H1 (cell line): Measurements from ENCODE around the gene SETD9. TPM values are rescaled to one million over a fixed set of nuclear protein-coding genes. Genes with fewer than 3 reads are reported as not detected.

Experiments
- CTCF ChIA-PET: fragments of 300-600 bp; sonication (Branson Sonifier 250); formaldehyde crosslinking; loops from one replicate; lab custom pipeline; 2021; ENCODE audit not compliant: partially characterized antibody; lab: Charles Lee
- POLR2A ChIA-PET: fragments of 300-600 bp; sonication (Branson Sonifier 250); formaldehyde crosslinking; loops from one replicate; lab custom pipeline; 2021; ENCODE audit warnings: inconsistent platforms; ENCODE audit not compliant: partially characterized antibody; lab: Charles Lee
- DNase-seq, 2 experiments: peaks; one replicate each; pipeline versions ENCODE4 v3.0.0 to v3.0.0-alpha.2; 2010 to 2022; ENCODE audit warnings: low spot score in 2 of 2, low read depth in 1 of 2, mixed read lengths in 1 of 2
- FAIRE-seq: peaks from 2 replicates; lab custom pipeline; 2011; peaks lifted over from hg19 to GRCh38; lab: Jason Lieb, UNC
- H2AFZ ChIP-seq: 2 replicates; pipeline ENCODE4 v1.8.1; 2012; ENCODE audit warnings: low read length, inconsistent platforms
- H2AK5ac ChIP-seq: 2 replicates; pipeline ENCODE4 v1.6.1; 2013; ENCODE audit warnings: low read depth, low read length
- H2BK120ac ChIP-seq: replicated peaks from 2 replicates; pipeline ENCODE3; 2013; ENCODE audit warnings: low read depth, low read length, inconsistent platforms
- H2BK12ac ChIP-seq: 2 replicates; pipeline ENCODE4 v1.6.1; 2013; ENCODE audit warnings: low read depth, low read length
- H2BK15ac ChIP-seq: 2 replicates; pipeline ENCODE4 v1.6.1; 2013; ENCODE audit warnings: low read length
- H2BK20ac ChIP-seq: 2 replicates; pipeline ENCODE4 v1.6.1; 2013; ENCODE audit warnings: low read length
- H2BK5ac ChIP-seq: 2 replicates; pipeline ENCODE4 v1.6.1; 2013; ENCODE audit warnings: low read depth, low read length
- H3K14ac ChIP-seq: 2 replicates; pipeline ENCODE4 v1.6.1; 2013; ENCODE audit warnings: inconsistent platforms; ENCODE audit not compliant: insufficient read length
- H3K18ac ChIP-seq: 2 replicates; pipeline ENCODE4 v1.6.1; 2013; ENCODE audit warnings: low read length; ENCODE audit errors: extremely low read depth
- H3K23ac ChIP-seq: 2 replicates; pipeline ENCODE4 v1.6.1; 2013; ENCODE audit warnings: inconsistent platforms; ENCODE audit not compliant: insufficient read length
- H3K23me2 ChIP-seq: 2 replicates; pipeline ENCODE4 v1.6.1; 2013; ENCODE audit warnings: low read depth, low read length
- H3K27ac ChIP-seq: 2 replicates; pipeline ENCODE4 v1.6.1; 2011; ENCODE audit warnings: low read depth, low read length, inconsistent platforms
- H3K27me3 ChIP-seq, 4 experiments: replicated peaks in 1 of 4; 1 replicate in 1 of 4; 2 replicates in 3 of 4; pipeline versions ENCODE4 v1.6.1 to v1.8.1; 2011 to 2013; ENCODE audit warnings: low read length in 3 of 4, mild to moderate bottlenecking in 3 of 4, inconsistent platforms in 2 of 4, mixed read lengths in 2 of 4, moderate library complexity in 1 of 4; ENCODE audit not compliant: control insufficient read depth in 3 of 4, insufficient read depth in 3 of 4; ENCODE audit errors: extremely low read depth in 1 of 4
- H3K36me3 ChIP-seq, 4 experiments: 2 replicates each; pipeline versions ENCODE4 v1.6.1 to v1.8.1; 2011 to 2013; ENCODE audit warnings: mild to moderate bottlenecking in 4 of 4, low read length in 3 of 4, moderate library complexity in 2 of 4, control low read depth in 1 of 4, inconsistent platforms in 1 of 4; ENCODE audit not compliant: insufficient read depth in 4 of 4, control insufficient read depth in 2 of 4
- H3K4ac ChIP-seq: replicated peaks from 2 replicates; pipeline ENCODE3; 2013; ENCODE audit warnings: low read length, low read depth, mixed read lengths, inconsistent platforms; ENCODE audit not compliant: insufficient read length
- H3K4me1 ChIP-seq, 4 experiments: replicated peaks in 1 of 4; 1 replicate in 1 of 4; 2 replicates in 3 of 4; pipeline versions ENCODE4 v1.6.1 to v1.8.1; 2011 to 2013; ENCODE audit warnings: low read length in 3 of 4, inconsistent platforms in 2 of 4, mixed read lengths in 1 of 4; ENCODE audit not compliant: insufficient read depth in 4 of 4, control insufficient read depth in 3 of 4
- H3K4me2 ChIP-seq, 2 experiments: 2 replicates each; pipeline versions ENCODE4 v1.6.1 to v1.8.1; 2011 to 2013; ENCODE audit warnings: low read depth in 2 of 2, low read length in 2 of 2, control low read depth in 1 of 2, inconsistent platforms in 1 of 2, mild to moderate bottlenecking in 1 of 2; ENCODE audit not compliant: insufficient read depth in 1 of 2
- H3K4me3 ChIP-seq, 4 experiments: fragments of 200-600, 300-600 bp in 1 of 4; sonication (generic), shearing (Covaris generic), sonication (Bioruptor Twin) in 1 of 4; 2 replicates each; pipeline versions ENCODE4 v1.5.1 to v1.8.1; 2011 to 2016; ENCODE audit warnings: low read length in 4 of 4, low read depth in 3 of 4, control low read depth in 2 of 4, inconsistent platforms in 2 of 4, mild to moderate bottlenecking in 2 of 4, mixed read lengths in 1 of 4, moderate library complexity in 1 of 4; ENCODE audit not compliant: insufficient read depth in 2 of 4; ENCODE audit errors: extremely low read depth in 1 of 4
- H3K56ac ChIP-seq: replicated peaks from 2 replicates; pipeline ENCODE3; 2013; ENCODE audit warnings: low read depth, mild to moderate bottlenecking, mixed read lengths, low read length, inconsistent platforms; ENCODE audit not compliant: insufficient read length
- H3K79me1 ChIP-seq: 2 replicates; pipeline ENCODE4 v1.6.1; 2013; ENCODE audit warnings: low read depth, low read length, control low read depth
- H3K79me2 ChIP-seq, 2 experiments: 2 replicates each; pipeline versions ENCODE4 v1.6.1 to v1.8.1; 2012 to 2013; ENCODE audit warnings: low read length in 2 of 2, mild to moderate bottlenecking in 2 of 2, inconsistent platforms in 1 of 2; ENCODE audit not compliant: insufficient read depth in 2 of 2, control insufficient read depth in 1 of 2
- H3K9ac ChIP-seq, 4 experiments: replicated peaks in 1 of 4; 1 replicate in 1 of 4; 2 replicates in 3 of 4; pipeline versions ENCODE4 v1.6.1 to v1.8.1; 2011 to 2013; ENCODE audit warnings: low read depth in 3 of 4, low read length in 3 of 4, control low read depth in 2 of 4, mild to moderate bottlenecking in 2 of 4, moderate library complexity in 2 of 4, inconsistent platforms in 1 of 4; ENCODE audit errors: extremely low read depth in 1 of 4
- H3K9me3 ChIP-seq, 2 experiments: 2 replicates each; pipeline versions ENCODE4 v1.6.1 to v1.8.1; 2012 to 2013; ENCODE audit warnings: mild to moderate bottlenecking in 2 of 2, moderate library complexity in 2 of 2, control low read depth in 1 of 2, inconsistent platforms in 1 of 2, low read depth in 1 of 2, low read length in 1 of 2, mixed read lengths in 1 of 2; ENCODE audit not compliant: insufficient read depth in 2 of 2
- H4K20me1 ChIP-seq, 2 experiments: replicated peaks in 1 of 2; 2 replicates each; pipeline versions ENCODE3 to v1.8.1; 2011 to 2013; ENCODE audit warnings: inconsistent platforms in 2 of 2, low read length in 2 of 2, mild to moderate bottlenecking in 1 of 2; ENCODE audit not compliant: insufficient read depth in 2 of 2, control insufficient read depth in 1 of 2
- H4K5ac ChIP-seq: 2 replicates; pipeline ENCODE4 v1.6.1; 2013; ENCODE audit warnings: low read length, low read depth, mixed read lengths, inconsistent platforms; ENCODE audit not compliant: insufficient read length
- H4K8ac ChIP-seq: 2 replicates; pipeline ENCODE4 v1.8.0; 2013; ENCODE audit warnings: mild to moderate bottlenecking, moderate library complexity, low read length, inconsistent platforms; ENCODE audit not compliant: insufficient read depth; ENCODE audit errors: extremely low read depth
- H4K91ac ChIP-seq: replicated peaks from 2 replicates; pipeline ENCODE3; 2013; ENCODE audit warnings: low read length, mixed read lengths, inconsistent platforms; ENCODE audit not compliant: insufficient read length
- CEBPB ChIP-seq: IDR thresholded peaks from 2 replicates; pipeline ENCODE4 v1.6.1; 2012; ENCODE audit warnings: low read depth, low read length
- RFX5 ChIP-seq: IDR thresholded peaks from 2 replicates; pipeline ENCODE4 v1.6.1; 2011; ENCODE audit warnings: low read depth, low read length, improper control_type of control experiment, borderline replicate concordance
- SIN3A ChIP-seq, 2 experiments: IDR thresholded peaks in 1 of 2; conservative IDR thresholded peaks in 1 of 2; 2 replicates each; pipeline ENCODE4 v1.6.1; 2011 to 2012; ENCODE audit warnings: low read length in 2 of 2, improper control_type of control experiment in 1 of 2, low read depth in 1 of 2, mild to moderate bottlenecking in 1 of 2
- WGBS, 2 experiments: shearing (Covaris generic) in 1 of 2; methylation state at CpG; one replicate each; pipeline versions ENCODE4 v1.1.6 to v1.1.7; 2013 to 2015; ENCODE audit warnings: low lambda C conversion rate in 2 of 2, mixed read lengths in 2 of 2, inconsistent platforms in 1 of 2, low coverage in 1 of 2, missing lambda C conversion rate in 1 of 2; ENCODE audit not compliant: insufficient replicate concordance in 2 of 2, insufficient coverage in 1 of 2, insufficient read length in 1 of 2; ENCODE audit errors: extremely low coverage in 1 of 2, missing lambda C conversion rate in 1 of 2; 5-methylcytosine and 5-hydroxymethylcytosine counted together
- polyA plus RNA-seq, 7 experiments: library from polyadenylated mRNA; depleted of rRNA in 3 of 7; stranded (reverse) in 5 of 7; unstranded in 2 of 7; fragments of >200 nt in 5 of 7; fragments of 200-250 nt in 2 of 7; gene quantifications; 1 replicate in 5 of 7; 2 replicates in 1 of 7; 4 replicates in 1 of 7; pipeline versions ENCODE4 v1.2.1 to v1.2.3, GENCODE V29; 2011 to 2013; ENCODE audit warnings: missing spikeins in 2 of 7, mixed read lengths in 2 of 7
- total RNA-seq: library from RNA; stranded (reverse); fragmentation: NEBNext Ultra II Directional; extraction: Animal tissue kit (Norgen Biotek cat#: 25700); gene quantifications from 2 replicates; pipeline ENCODE4 v1.2.1, GENCODE V29; 2021

The SETD9 gene
- total and polyA plus RNA-seq, 2 of the 8 experiments (the other 6 are each of a cell fraction or from before 2014, with no cell fraction given) = 4.5 to 11.9 TPM

- Histone ChIP-seq H2AFZ (no peak overlapping the region), H3K4me1 (no peaks in the 10 kb centered on the region), H2BK5ac (no peak overlapping the region), H4K91ac (no peak overlapping the region), H3K9ac (no peak overlapping the region), H2BK120ac (no peak overlapping the region), H3K27me3 (no peaks in the 10 kb centered on the region), H3K4me2 (no peak overlapping the region), H2AK5ac (no peak overlapping the region), H2BK15ac (no peak overlapping the region), H3K27ac (no peak overlapping the region), H3K79me2 (no peaks in the 10 kb centered on the region), H4K20me1 (no peaks in the 10 kb centered on the region), H3K14ac (no peak overlapping the region), H3K4ac (no peak overlapping the region), H4K8ac (no peak overlapping the region), H3K23ac (no peak overlapping the region), H3K9me3 (no peaks in the 10 kb centered on the region), H3K79me1 (no peaks in the 10 kb centered on the region), H2BK12ac (no peak overlapping the region), H3K36me3 (no peaks in the 10 kb centered on the region), H2BK20ac (no peak overlapping the region), H3K56ac (no peak overlapping the region), H3K23me2 (no peaks in the 10 kb centered on the region), H3K4me3 (no peak overlapping the region), H3K18ac (no peak overlapping the region), H4K5ac (no peak overlapping the region)
- TF ChIP-seq CEBPB (no peak), SIN3A (conservative IDR thresholded peaks at IDR 0.05 in 1 of 2, IDR thresholded peaks at IDR 0.05 in 1 of 2; ENCODE audit: low read depth in 1 of 2, low read length in 2 of 2) (no peak), RFX5 (no peak)
- 85% methylated on average over 2 of the region's 2 CpGs; no CpG with 5 or more reads in 1 of the 2 experiments for WGBS, 2 experiments
- DNase-seq (no peak), FAIRE-seq (no peak)
- CTCF ChIA-PET = no interaction called here
- POLR2A ChIA-PET = interaction anchor here (2.5 kb wide), 1 partner anchor 11 kb away, joined by 7 read pairs; no protein-coding TSS in a partner anchor
Observed at GRCh38 chr5:56962286-56962685, 52.9 kb downstream of the SETD9 start.
